Measurements from ENCODE around the gene RPS16. TPM values are rescaled to one million over a fixed set of nuclear protein-coding genes. Genes with fewer than 3 reads are reported as not detected.
A peak's percentile ranks its signal among the peaks of the same experiment; 100 is the strongest.

Gene RPS16
- total and polyA plus RNA-seq, 2 of the 13 experiments (the other 11 are each of a cell fraction or from before 2014, with no cell fraction given), result 488 to 2,583 TPM

DNA sequence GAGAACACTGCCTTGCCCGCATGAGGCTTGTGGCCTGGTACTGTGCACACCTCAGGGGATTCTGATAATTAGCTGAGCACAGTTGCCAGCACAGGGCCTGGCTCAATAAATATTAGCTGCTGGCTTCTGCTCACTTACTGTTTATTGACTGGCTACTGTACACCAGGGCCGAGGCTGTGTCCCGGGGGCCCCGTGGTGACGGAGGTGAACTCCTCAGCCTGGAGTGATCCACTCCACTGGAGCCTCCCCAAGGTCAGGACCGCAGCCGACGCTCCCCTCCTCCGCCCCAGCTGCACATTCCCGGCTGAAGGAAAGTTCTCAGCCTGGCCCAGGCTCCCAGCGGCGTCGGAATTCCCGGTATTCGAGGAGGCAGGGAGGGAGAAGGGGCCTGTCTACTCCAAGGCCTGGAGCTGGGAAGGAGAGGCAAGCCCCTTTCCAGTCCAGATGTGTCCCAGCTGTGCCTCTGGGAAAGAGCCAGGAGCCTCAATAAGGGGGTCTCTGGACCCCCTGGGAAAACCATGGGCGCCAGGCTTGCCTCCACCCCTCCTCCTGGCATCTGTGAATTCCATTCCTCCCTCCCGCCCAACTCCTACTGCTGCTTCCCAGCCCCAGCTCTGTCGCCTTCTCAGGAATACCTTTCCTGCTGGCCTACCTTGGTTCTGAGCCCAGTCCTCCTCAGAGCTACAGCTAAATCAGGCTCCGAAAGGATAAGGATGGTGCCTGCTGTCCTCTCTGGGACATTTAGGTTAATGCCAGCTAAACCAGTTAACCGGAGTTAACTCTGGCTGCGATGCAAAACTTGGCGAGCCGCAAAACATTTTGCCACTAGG, 7.3 kb downstream of the RPS16 start (continued):
- no peak for TF ChIP-seq ZBTB40 (IDR thresholded peaks at IDR 0.05)
- TF ChIP-seq ZBTB40 (CRISPR knock-in tag; IDR thresholded peaks at IDR 0.05), result 0 out of 2 replicates have a peak, but pooled peaks have one; percentile 31
- no peak for TF ChIP-seq ZNF776 (CRISPR knock-in tag; IDR thresholded peaks at IDR 0.05)
- no peak for TF ChIP-seq SNAPC2 (CRISPR knock-in tag; IDR thresholded peaks at IDR 0.05)
- TF ChIP-seq CEBPZ (IDR thresholded peaks at IDR 0.05; ENCODE audit: low read length), result no peak
- no peak for TF ChIP-seq NFATC3 (CRISPR knock-in tag; IDR thresholded peaks at IDR 0.05)
- TF ChIP-seq NR2F6 (IDR thresholded peaks at IDR 0.05), result no peak
- peak; percentile 23; the same call in 1 of the 2 replicates for TF ChIP-seq NR2F6 (CRISPR knock-in tag; IDR thresholded peaks at IDR 0.05)
- TF ChIP-seq ZNF441 (CRISPR knock-in tag; IDR thresholded peaks at IDR 0.05; ENCODE audit: borderline replicate concordance), result 0 out of 2 replicates have a peak, but pooled peaks have one; percentile 19
- TF ChIP-seq ZNF569 (CRISPR knock-in tag; IDR thresholded peaks at IDR 0.05; ENCODE audit: borderline replicate concordance), result no peak
- no peak for TF ChIP-seq ZNF761 (CRISPR knock-in tag; conservative IDR thresholded peaks at IDR 0.05)
- peak; percentile 91 for TF ChIP-seq ZNF263 (CRISPR knock-in tag; IDR thresholded peaks at IDR 0.05)
- TF ChIP-seq BATF2 (CRISPR knock-in tag; IDR thresholded peaks at IDR 0.05), result no peak
- TF ChIP-seq, protein P1, sequence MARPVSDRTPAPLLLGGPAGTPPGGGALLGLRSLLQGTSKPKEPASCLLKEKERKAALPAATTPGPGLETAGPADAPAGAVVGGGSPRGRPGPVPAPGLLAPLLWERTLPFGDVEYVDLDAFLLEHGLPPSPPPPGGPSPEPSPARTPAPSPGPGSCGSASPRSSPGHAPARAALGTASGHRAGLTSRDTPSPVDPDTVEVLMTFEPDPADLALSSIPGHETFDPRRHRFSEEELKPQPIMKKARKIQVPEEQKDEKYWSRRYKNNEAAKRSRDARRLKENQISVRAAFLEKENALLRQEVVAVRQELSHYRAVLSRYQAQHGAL (CRISPR knock-in tag; IDR thresholded peaks at IDR 0.05; ENCODE audit: not compliant biosample characterization), result no peak
- TF ChIP-seq NCOA1 (CRISPR knock-in tag; IDR thresholded peaks at IDR 0.05), result no peak
- no peak for TF ChIP-seq ZNF549 (CRISPR knock-in tag; IDR thresholded peaks at IDR 0.05)

Data from HepG2 (cell line).